Liver (tissue), 9 donors: Measurements from ENCODE around the gene NKD1. TPM values are rescaled to one million over a fixed set of nuclear protein-coding genes. Genes with fewer than 3 reads are reported as not detected.

ENCODE experiments used
- DNase-seq: peaks from one replicate; pipeline ENCODE4 v3.0.0-alpha.2; 2017; ENCODE audit warnings: low spot score
- H3K27ac ChIP-seq, 2 donors: one replicate each; pipeline ENCODE4 v1.7.0; 2013; ENCODE audit warnings: inconsistent platforms in 2 of 2, low read length in 2 of 2, control low read depth in 1 of 2, low read depth in 1 of 2, mild to moderate bottlenecking in 1 of 2
- H3K27me3 ChIP-seq, 4 donors: one replicate each; pipeline versions ENCODE4 v1.6.1 to v1.7.0; 2013; ENCODE audit warnings: low read length in 3 of 4, inconsistent platforms in 1 of 4, mild to moderate bottlenecking in 1 of 4, moderate library complexity in 1 of 4; ENCODE audit not compliant: control insufficient read depth in 4 of 4, insufficient read depth in 4 of 4
- H3K36me3 ChIP-seq, 4 donors: one replicate each; pipeline versions ENCODE4 v1.6.1 to v1.7.0; 2013; ENCODE audit warnings: low read length in 3 of 4, mild to moderate bottlenecking in 3 of 4, low read depth in 1 of 4, moderate library complexity in 1 of 4; ENCODE audit not compliant: control insufficient read depth in 4 of 4, insufficient read depth in 3 of 4
- H3K4me1 ChIP-seq, 4 donors: one replicate each; pipeline versions ENCODE4 v1.6.1 to v1.7.0; 2013; ENCODE audit warnings: low read length in 3 of 4, mild to moderate bottlenecking in 3 of 4, moderate library complexity in 1 of 4; ENCODE audit not compliant: control insufficient read depth in 4 of 4, insufficient read depth in 4 of 4
- H3K4me3 ChIP-seq, 3 donors: one replicate each; pipeline versions ENCODE4 v1.6.1 to v1.7.0; 2013; ENCODE audit warnings: low read length in 3 of 3, control low read depth in 1 of 3, low read depth in 1 of 3, mild to moderate bottlenecking in 1 of 3
- H3K9ac ChIP-seq, 2 donors: one replicate each; pipeline ENCODE4 v1.7.0; 2013; ENCODE audit warnings: low read length in 2 of 2, mild to moderate bottlenecking in 2 of 2, moderate library complexity in 2 of 2, control low read depth in 1 of 2, low read depth in 1 of 2
- H3K9me3 ChIP-seq, 4 donors: one replicate each; pipeline versions ENCODE4 v1.6.1 to v1.7.0; 2013; ENCODE audit warnings: low read length in 3 of 4; ENCODE audit not compliant: control insufficient read depth in 4 of 4
- EGR1 ChIP-seq, 2 donors: IDR thresholded peaks; 2 replicates each; pipeline ENCODE4 v1.6.1; 2016 to 2018; ENCODE audit warnings: antibody characterized with exemption in 2 of 2, low read depth in 2 of 2
- FOXA1 ChIP-seq: IDR thresholded peaks from 2 replicates; pipeline ENCODE4 v1.6.1; 2016; ENCODE audit warnings: antibody characterized with exemption
- FOXA2 ChIP-seq: IDR thresholded peaks from 2 replicates; pipeline ENCODE4 v1.6.1; 2016; ENCODE audit warnings: antibody characterized with exemption
- GABPA ChIP-seq, 2 donors: IDR thresholded peaks in 1 of 2; conservative IDR thresholded peaks in 1 of 2; 2 replicates each; pipeline ENCODE4 v1.6.1; 2016; ENCODE audit warnings: antibody characterized with exemption in 2 of 2, mild to moderate bottlenecking in 1 of 2, moderate library complexity in 1 of 2
- HNF4A ChIP-seq, 2 donors: conservative IDR thresholded peaks; 2 replicates each; pipeline ENCODE4 v1.6.1; 2016; ENCODE audit warnings: antibody characterized with exemption in 2 of 2, mild to moderate bottlenecking in 2 of 2
- HNF4G ChIP-seq: IDR thresholded peaks from 2 replicates; pipeline ENCODE4 v1.6.1; 2016; ENCODE audit warnings: antibody characterized with exemption
- JUND ChIP-seq, 2 donors: IDR thresholded peaks; 2 replicates each; pipeline ENCODE4 v1.6.1; 2016; ENCODE audit warnings: antibody characterized with exemption in 2 of 2
- NR2F2 ChIP-seq: IDR thresholded peaks from 2 replicates; pipeline ENCODE4 v1.6.1; 2016; ENCODE audit warnings: antibody characterized with exemption
- RAD21 ChIP-seq, 2 donors: IDR thresholded peaks; 2 replicates each; pipeline ENCODE4 v1.6.1; 2016; ENCODE audit warnings: antibody characterized with exemption in 2 of 2, mild to moderate bottlenecking in 2 of 2
- RXRA ChIP-seq, 2 donors: IDR thresholded peaks; 2 replicates each; pipeline ENCODE4 v1.6.1; 2017 to 2018; ENCODE audit warnings: antibody characterized with exemption in 2 of 2, mild to moderate bottlenecking in 1 of 2
- SP1 ChIP-seq: IDR thresholded peaks from 2 replicates; pipeline ENCODE4 v1.6.1; 2018; ENCODE audit warnings: antibody characterized with exemption, mild to moderate bottlenecking
- TAF1 ChIP-seq: conservative IDR thresholded peaks from 2 replicates; pipeline ENCODE4 v1.6.1; 2016; ENCODE audit warnings: antibody characterized with exemption, mild to moderate bottlenecking
- YY1 ChIP-seq: IDR thresholded peaks from 2 replicates; pipeline ENCODE4 v1.6.1; 2016; ENCODE audit warnings: antibody characterized with exemption, mild to moderate bottlenecking
- WGBS: extraction: QIAGEN DNeasy Blood & Tissue Kit; methylation state at CpG from one replicate; pipeline ENCODE4 v1.1.7; 2013; 5-methylcytosine and 5-hydroxymethylcytosine counted together
- polyA plus RNA-seq, 2 donors: library from polyadenylated mRNA; stranded (reverse) in 1 of 2; unstranded in 1 of 2; fragments of 200-250 nt in 1 of 2; fragments of >200 nt in 1 of 2; fragmentation: Nextera tagmentation in 1 of 2; extraction: Ambion mirVana in 1 of 2; gene quantifications; one replicate each; pipeline versions ENCODE4 v1.2.1 to v1.2.3, GENCODE V29; 2013 to 2015
- total RNA-seq, 2 donors: library from RNA; depleted of rRNA; stranded (reverse); fragments of >200 nt; gene quantifications; one replicate each; pipeline ENCODE4 v1.2.3, GENCODE V29; 2014
- TF ChIP-seq, protein P1 (sequence below): IDR thresholded peaks from 2 replicates; pipeline ENCODE4 v1.6.1; 2016; ENCODE audit warnings: antibody characterized with exemption, mild to moderate bottlenecking
- TF ChIP-seq, protein P2 (sequence below): IDR thresholded peaks from 2 replicates; pipeline ENCODE4 v1.6.1; 2016; ENCODE audit warnings: antibody characterized with exemption
- TF ChIP-seq, protein P3 (sequence below): fragments of 150-350 bp; IDR thresholded peaks from 2 replicates; pipeline ENCODE4 v1.5.1; 2017; ENCODE audit warnings: improper control_type of control experiment, low read depth, low read length; ENCODE audit not compliant: missing input control
- TF ChIP-seq, protein P4 (sequence below): IDR thresholded peaks from 2 replicates; pipeline ENCODE4 v1.6.1; 2016; ENCODE audit warnings: antibody characterized with exemption
- donor health status: healthy.
- donor health status: healthy.
- donor health status: healthy.
- donor health status: healthy.
- donor health status: healthy.

NKD1 gene
- total and polyA plus RNA-seq, 4 donors, result 0.28 to 3.5 (median 0.85) TPM

DNA sequence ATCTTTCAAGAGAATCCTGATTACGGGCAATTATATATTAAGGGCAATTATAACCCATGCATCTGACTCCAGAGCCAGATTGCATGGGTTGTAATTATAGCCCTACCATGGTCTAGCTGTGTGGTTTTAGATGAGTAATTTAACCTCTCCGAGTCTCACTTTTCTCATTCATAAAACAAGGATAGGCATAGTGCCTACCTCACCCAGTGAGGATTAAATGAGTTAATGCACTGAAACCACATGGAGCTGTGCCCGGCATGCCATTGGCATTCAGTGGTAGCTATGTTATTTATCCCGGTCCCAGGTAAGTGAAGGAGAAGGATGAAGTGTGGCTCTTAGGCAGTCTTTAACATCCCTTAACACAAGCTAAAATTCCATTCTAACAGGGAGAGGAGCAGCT is 126.6 kb downstream of the NKD1 start:
- 97% methylated on average over 4 of the region's 4 CpGs for WGBS

More for the DNA sequence above, 126.6 kb downstream of the NKD1 start:
- H3K4me1 ChIP-seq, result no peaks in the 10 kb centered on the region
- H3K27ac ChIP-seq, result no peak overlapping the region
- H3K36me3 ChIP-seq, result no peaks in the 10 kb centered on the region
- no peaks in the 10 kb centered on the region for H3K27me3 ChIP-seq
- H3K9me3 ChIP-seq, result peaks cover 5 to 13% (median 10%) of the 10 kb centered on the region in 4 donors
- H3K4me3 ChIP-seq, result no peak overlapping the region
- no peak for DNase-seq
- H3K9ac ChIP-seq, result no peak overlapping the region
- no peak for TF ChIP-seq RXRA (IDR thresholded peaks at IDR 0.05)
- no peak for TF ChIP-seq SP1
- TF ChIP-seq, protein P1, sequence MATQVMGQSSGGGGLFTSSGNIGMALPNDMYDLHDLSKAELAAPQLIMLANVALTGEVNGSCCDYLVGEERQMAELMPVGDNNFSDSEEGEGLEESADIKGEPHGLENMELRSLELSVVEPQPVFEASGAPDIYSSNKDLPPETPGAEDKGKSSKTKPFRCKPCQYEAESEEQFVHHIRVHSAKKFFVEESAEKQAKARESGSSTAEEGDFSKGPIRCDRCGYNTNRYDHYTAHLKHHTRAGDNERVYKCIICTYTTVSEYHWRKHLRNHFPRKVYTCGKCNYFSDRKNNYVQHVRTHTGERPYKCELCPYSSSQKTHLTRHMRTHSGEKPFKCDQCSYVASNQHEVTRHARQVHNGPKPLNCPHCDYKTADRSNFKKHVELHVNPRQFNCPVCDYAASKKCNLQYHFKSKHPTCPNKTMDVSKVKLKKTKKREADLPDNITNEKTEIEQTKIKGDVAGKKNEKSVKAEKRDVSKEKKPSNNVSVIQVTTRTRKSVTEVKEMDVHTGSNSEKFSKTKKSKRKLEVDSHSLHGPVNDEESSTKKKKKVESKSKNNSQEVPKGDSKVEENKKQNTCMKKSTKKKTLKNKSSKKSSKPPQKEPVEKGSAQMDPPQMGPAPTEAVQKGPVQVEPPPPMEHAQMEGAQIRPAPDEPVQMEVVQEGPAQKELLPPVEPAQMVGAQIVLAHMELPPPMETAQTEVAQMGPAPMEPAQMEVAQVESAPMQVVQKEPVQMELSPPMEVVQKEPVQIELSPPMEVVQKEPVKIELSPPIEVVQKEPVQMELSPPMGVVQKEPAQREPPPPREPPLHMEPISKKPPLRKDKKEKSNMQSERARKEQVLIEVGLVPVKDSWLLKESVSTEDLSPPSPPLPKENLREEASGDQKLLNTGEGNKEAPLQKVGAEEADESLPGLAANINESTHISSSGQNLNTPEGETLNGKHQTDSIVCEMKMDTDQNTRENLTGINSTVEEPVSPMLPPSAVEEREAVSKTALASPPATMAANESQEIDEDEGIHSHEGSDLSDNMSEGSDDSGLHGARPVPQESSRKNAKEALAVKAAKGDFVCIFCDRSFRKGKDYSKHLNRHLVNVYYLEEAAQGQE, result no peak
- no peak for TF ChIP-seq JUND (IDR thresholded peaks at IDR 0.05)
- TF ChIP-seq FOXA2, result no peak
- no peak for TF ChIP-seq HNF4G
- no peak for TF ChIP-seq GABPA (IDR thresholded peaks at IDR 0.05 in 1 of 2, conservative IDR thresholded peaks at IDR 0.05 in 1 of 2)
- TF ChIP-seq, protein P2, sequence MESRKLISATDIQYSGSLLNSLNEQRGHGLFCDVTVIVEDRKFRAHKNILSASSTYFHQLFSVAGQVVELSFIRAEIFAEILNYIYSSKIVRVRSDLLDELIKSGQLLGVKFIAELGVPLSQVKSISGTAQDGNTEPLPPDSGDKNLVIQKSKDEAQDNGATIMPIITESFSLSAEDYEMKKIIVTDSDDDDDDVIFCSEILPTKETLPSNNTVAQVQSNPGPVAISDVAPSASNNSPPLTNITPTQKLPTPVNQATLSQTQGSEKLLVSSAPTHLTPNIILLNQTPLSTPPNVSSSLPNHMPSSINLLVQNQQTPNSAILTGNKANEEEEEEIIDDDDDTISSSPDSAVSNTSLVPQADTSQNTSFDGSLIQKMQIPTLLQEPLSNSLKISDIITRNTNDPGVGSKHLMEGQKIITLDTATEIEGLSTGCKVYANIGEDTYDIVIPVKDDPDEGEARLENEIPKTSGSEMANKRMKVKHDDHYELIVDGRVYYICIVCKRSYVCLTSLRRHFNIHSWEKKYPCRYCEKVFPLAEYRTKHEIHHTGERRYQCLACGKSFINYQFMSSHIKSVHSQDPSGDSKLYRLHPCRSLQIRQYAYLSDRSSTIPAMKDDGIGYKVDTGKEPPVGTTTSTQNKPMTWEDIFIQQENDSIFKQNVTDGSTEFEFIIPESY, result no peak
- no peak for TF ChIP-seq EGR1 (IDR thresholded peaks at IDR 0.05; ENCODE audit: low read depth in 2 of 2)
- TF ChIP-seq TAF1, result no peak
- no peak for TF ChIP-seq FOXA1
- TF ChIP-seq, protein P3, sequence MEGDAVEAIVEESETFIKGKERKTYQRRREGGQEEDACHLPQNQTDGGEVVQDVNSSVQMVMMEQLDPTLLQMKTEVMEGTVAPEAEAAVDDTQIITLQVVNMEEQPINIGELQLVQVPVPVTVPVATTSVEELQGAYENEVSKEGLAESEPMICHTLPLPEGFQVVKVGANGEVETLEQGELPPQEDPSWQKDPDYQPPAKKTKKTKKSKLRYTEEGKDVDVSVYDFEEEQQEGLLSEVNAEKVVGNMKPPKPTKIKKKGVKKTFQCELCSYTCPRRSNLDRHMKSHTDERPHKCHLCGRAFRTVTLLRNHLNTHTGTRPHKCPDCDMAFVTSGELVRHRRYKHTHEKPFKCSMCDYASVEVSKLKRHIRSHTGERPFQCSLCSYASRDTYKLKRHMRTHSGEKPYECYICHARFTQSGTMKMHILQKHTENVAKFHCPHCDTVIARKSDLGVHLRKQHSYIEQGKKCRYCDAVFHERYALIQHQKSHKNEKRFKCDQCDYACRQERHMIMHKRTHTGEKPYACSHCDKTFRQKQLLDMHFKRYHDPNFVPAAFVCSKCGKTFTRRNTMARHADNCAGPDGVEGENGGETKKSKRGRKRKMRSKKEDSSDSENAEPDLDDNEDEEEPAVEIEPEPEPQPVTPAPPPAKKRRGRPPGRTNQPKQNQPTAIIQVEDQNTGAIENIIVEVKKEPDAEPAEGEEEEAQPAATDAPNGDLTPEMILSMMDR, result no peak
- no peak for TF ChIP-seq RAD21 (IDR thresholded peaks at IDR 0.05)
- TF ChIP-seq YY1, result no peak
- TF ChIP-seq NR2F2, result no peak
- TF ChIP-seq, protein P4, sequence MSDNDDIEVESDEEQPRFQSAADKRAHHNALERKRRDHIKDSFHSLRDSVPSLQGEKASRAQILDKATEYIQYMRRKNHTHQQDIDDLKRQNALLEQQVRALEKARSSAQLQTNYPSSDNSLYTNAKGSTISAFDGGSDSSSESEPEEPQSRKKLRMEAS, result no peak
- TF ChIP-seq HNF4A (conservative IDR thresholded peaks at IDR 0.05), result no peak
